DMS79 (cell line): ENCODE data around the gene CAPN9.
A peak's percentile ranks its signal among the peaks of the same experiment; 100 is the strongest.
"Not testable (repeated sequence)": the region's sequence is repeated elsewhere in the genome, so short reads cannot be mapped to it uniquely, and the experiment has no call there.

Experiments used
- DNase-seq: peaks from one replicate; lab custom pipeline; 2025; lab: John Stamatoyannopoulos, UW

CAPN9 gene

DNA sequence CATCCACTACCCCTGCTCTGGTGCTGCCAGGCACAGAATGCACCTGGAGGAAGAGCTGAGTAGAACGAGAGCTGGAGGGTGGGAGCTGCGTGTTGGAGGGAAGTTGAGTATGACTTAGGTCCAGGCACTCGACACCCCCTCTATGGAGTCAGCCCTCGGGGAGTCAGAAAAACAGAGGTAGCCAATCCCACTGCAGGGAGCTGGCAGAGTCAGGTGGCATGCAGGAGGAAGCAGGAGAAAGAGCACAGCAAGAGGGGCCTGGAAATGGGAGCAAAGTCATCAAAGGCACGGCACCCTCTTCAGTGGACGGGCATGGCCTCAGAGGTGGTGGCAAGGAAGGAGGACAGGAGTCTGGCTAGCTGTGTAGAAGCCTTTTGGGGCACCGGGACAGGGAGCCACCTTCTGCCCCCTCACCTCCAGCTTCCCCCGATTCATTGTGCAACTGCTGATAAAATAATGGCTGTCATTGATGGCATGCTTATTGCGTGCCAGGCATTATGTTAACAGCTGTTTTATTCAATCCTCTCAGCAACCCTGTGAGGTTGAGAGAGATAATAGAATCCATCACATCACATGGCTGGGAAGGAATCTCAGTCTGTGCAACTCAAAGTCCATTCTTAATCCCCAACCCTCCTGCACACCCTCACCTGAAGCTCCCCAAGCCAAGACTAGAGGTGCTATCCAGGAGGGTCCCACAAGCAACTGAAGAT, 79.1 kb downstream of the CAPN9 start:
- no peak for DNase-seq

DNA sequence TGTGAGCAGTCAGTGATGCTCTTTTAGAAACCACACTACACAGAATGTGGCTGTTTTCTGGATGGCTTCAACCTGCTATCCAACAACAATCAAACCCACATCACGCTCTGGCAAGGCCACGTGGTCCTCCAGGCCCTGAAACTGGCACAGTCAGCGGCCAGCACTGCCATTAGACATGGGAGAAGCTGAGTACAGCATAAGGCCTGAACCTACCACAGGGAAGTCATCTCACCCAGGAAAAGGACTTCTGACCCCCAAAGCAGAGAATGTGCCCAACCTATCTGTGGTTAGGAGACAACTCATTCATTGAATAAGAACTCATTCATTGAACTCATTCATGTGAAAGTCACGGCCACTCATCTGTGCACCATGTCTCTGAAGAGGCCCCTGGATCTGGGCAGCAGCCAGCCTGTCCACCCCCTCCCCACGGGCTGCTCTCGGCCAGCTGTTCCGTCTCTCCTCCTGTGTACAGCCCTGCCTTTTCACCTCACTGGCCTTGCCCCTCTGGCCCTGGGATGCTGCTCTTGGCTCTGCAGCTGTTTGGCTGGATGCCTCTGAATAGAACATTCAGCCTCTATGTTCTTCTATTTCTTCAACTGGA, 80.0 kb downstream of the CAPN9 start:
- DNase-seq, result peak; percentile 84

DNA sequence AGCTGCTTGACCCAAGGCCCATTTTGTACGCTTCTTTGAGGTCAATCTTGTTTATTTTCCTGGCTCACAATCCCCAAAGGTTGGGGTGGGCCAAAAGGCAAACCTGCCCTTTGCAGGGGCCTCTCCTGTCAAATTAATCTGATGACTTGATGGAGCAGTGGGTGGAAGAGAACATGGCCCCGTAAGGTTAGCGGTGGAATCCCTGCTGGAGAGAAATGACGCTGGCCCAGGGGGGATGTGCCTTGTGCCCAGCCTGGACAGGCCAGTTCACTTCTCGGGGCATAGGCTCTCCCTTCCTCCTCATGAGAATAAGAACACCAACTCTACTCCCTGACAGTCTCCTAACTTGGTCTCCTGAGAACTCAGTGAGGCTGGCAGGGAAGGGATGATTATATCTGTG, 80.6 kb downstream of the CAPN9 start:
- DNase-seq, result no peak

DNA sequence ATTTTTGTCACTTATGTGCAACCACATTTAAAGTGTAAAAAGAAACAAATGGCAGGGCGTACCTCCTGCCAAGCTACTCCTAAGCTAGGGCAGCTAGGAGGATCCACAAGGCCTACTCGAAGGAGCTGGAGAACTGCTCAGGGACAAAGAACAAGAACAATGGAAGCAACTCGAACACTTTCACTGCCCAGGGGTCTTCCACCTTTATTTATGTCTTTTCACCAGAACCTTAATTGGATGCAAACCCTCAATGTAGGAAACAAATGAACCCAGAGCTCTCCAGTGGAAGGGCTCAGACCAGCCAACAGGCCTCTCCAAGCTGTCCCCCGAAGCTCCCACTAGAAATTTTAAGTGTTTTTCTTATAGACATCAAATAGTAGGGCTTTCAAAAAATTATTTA, 81.2 kb downstream of the CAPN9 start:
- DNase-seq, result no peak

DNA sequence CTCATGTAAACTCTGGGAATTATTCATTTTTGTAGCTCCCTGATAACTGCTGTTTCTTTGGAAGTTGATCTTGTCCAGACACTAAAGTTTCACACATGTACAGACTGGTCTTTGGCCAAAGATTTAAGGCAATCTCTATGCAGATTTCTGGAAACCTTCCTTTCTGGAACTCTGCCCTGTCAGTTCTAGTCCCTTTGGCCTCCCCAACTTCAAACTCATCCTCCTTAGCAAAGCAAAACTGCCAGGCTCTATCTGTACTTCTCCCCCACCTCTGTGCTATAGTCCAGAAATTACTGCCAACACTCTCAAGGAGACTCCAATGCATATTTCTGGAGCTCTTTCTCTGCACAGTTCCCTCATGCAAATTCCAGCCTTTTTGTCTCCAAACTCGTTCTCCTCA, 84.6 kb downstream of the CAPN9 start:
- no peak for DNase-seq

DNA sequence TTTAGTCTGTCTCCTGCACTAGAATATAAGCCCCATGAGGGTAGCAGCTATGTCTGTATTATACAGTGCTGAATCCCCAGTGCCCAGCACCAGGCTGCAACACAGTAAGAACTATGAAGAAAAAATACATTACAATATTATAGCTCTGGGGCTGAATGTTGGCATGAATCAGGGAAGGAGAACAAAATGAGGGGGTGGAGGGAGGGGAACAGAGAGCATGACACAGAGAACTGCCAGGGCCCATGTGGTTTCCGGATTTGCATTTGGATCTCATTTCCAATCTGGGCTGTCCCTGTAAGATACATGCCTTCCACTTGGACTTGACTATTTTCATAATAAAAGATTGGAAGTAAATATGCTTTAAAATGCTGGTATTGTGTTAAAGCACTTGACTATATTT, 85.3 kb downstream of the CAPN9 start:
- DNase-seq, result no peak

DNA sequence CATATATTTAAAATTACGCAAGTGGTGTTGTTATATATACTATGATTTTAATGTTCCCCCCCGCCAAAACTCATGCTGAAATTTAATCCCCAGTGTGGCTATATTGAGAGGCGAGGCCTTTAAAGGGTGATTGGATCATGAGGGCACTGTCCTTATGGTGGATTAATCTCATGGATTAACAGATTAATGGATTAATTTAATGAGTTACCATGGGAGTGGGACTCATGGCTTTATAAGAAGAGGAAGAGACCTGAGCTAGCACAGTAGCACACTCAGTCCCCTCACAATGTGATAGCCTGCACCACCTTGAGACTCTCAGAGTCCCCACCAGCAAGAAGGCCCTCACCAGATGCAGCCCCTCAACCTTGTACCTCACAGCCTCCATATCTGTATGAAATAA, 86.3 kb downstream of the CAPN9 start:
- DNase-seq, result no peak

DNA sequence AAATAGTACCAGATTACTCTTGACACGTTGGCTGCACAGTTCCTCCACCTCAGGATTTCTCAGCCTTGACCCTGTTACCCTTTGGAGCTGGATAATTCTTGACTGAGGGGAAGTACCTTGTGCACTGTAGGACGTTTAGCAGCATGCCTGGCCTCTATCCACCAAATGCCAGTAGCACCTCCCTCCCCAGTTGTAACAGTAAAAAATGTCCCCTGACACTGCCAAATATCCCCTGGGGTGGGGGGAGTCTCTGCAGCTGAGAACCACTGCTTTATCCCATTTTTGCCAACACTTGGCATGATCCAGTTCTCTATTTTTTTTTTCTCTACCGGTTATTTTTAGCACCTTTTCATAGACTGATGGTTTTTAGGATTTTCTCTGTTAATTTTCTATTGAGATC, 87.1 kb downstream of the CAPN9 start:
- no peak for DNase-seq

DNA sequence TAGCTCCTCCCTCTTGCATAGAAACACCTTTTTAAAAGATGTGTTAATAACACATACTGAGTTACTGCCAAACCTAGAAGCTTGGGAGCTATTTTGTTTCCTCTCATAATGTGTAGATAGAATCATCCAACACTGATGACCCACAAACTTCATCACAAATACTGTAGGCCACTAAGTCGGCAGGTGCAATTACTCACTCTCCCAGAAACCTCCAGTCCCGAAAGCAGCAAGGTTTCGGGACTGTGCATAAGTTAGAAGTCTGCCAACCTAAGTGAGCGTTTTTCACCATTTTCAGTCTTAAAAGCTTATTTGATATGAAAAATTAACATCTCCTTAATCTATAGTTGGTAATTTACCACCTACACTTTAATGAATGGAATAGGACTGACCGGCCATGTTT, 89.2 kb downstream of the CAPN9 start:
- no peak for DNase-seq

DNA sequence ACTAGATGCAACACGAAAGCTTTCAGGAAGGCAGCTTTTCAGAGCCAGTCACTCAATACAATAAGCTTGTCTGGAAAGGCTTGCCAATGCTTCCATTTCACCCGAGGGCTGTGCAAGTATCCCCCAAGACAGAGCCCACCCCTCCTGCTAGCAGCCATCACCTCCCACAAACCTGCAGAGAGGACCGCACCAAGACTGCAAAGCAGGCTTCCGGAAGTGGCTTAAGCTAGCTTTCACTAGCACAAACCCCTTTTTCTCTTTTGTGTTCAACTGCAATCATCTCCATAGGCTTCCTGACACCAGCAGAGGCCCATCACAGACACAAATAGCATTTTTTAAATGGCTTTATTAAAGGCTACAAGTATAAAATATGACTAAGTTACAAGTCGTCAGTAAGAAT, 89.6 kb downstream of the CAPN9 start:
- DNase-seq, result no peak

DNA sequence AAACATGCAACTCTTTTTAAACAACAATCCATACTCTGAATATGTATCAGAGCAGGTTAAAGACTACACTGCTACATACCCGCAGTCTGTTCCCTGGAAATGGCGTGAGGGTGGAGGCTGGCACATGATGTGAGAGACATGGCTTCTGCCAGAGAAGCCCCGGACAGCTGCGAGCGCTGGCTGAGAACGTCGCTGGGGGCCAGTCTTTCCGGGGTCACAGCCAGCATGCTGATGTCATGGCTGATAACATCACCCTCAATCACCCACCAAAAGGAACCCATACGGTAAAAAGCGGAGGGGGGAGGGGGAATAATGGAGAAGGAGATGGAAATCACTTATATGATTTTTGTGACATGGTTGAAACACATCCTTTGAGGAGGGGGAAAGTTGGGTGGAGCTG, 92.0 kb downstream of the CAPN9 start:
- DNase-seq, result no peak

DNA sequence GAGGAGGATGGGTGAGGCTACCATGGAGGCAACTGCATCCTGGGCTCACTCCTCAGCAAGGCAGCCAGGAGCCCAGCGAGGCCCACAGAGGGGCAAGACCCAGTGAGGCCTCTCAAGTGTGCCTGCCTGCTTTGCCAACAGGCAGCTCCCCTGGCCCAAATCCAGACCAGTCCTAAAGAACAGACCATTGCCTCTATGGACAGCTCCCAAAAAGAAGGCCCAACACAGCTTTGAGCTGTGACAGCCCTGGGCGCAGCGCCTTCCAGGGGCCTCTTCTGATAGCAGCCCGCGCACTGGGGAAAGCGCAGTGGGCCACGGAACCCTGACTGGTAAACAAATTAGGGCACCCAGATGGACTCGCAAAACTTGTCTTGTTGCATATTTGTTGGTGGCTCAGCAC, 95.6 kb downstream of the CAPN9 start:
- DNase-seq, result no peak

DNA sequence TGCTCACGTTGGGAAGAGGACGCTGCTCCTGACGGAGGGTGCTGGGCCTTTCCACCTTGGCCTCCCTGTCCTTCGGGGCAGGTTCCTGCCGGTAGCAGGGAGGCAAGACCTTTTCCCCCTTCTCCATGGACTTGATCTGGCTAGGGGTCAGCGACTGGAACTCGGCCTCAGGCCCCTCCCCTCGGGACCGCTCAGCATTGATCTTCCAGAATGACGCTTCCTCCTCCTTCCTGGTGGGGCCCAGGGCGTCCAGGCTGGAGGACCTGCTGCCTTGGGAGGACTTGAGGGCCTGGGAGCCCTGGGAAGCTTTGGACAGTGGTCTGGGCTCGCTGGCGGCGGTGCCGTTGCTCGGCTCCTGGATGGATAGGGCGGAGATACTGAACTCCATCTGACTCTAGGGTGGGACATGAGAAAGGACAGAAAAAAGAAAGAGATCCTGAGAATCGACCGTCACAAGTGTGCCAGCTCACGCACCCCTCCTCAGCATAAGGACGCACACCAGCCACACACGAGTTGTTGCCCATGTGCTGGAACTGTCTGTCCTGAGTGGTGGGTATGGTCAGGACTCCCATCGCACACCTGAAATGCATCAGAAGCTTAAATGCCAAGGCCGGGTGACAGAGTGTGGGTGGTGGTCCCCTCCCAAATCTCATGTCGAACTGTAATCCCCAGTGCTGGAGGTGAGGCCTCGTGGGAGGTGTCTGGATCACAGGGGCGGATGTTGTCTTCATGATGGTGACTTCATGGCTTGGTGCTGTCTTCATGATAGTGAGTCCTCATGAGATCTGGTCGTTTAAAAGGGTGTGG, 96.5 kb downstream of the CAPN9 start:
- no peak for DNase-seq

DNA sequence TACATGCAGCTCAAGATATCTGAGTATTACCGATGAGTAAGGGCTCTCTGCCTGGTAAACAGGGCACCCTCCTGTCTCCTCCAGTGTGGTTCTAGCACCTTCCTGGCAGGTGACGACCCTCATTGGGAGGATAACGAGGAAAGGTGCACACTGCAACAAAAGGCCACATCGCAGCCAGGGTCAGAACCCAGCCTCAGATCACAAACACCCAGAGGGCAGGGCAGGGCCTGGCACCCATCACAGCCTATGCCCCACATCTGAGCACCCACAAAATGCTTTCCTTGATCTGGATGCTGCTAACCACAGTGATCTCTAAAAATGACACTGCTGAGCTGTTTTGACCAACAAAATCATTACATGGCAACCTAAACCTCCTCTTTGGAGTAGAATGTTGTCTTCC, 97.4 kb downstream of the CAPN9 start:
- DNase-seq, result no peak

DNA sequence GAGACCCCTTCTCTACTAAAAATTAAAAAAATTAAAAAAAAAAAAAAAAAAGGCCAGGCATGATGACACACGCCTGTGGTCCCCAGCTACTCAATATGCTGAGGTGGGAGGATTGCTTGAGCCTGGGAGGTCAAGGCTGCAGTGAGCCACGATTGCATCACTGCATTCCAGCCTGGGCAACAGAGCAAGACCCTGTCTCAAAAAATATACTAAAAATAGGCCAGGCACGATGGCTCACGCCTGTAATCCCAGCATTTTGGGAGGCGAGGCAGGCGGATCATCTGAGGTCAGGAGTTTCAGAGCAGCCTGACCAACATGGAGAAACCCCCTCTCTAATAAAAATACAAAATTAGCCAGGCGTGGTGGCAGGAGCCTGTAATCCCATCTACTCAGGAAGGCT, 98.0 kb downstream of the CAPN9 start:
- not testable (repeated sequence) for DNase-seq

DNA sequence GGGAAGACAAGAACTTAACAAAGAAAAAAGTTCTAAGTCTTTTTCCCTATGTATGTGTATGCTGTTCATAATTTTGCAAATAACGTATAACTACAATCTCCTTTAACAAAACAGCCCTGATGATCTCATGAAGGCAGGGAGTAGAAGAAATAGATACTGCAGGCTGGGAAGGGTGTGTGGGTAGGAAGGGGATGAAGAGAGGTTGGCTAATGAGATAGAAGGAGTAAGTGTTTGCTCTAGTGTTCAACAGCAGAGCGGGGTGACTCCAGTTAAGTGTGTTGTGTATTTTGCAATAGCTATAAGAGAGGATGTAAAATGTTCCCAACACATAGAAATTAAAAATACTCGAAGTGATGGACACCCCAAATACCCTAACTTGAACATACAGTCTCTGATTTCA, 101.0 kb downstream of the CAPN9 start:
- no peak for DNase-seq

DNA sequence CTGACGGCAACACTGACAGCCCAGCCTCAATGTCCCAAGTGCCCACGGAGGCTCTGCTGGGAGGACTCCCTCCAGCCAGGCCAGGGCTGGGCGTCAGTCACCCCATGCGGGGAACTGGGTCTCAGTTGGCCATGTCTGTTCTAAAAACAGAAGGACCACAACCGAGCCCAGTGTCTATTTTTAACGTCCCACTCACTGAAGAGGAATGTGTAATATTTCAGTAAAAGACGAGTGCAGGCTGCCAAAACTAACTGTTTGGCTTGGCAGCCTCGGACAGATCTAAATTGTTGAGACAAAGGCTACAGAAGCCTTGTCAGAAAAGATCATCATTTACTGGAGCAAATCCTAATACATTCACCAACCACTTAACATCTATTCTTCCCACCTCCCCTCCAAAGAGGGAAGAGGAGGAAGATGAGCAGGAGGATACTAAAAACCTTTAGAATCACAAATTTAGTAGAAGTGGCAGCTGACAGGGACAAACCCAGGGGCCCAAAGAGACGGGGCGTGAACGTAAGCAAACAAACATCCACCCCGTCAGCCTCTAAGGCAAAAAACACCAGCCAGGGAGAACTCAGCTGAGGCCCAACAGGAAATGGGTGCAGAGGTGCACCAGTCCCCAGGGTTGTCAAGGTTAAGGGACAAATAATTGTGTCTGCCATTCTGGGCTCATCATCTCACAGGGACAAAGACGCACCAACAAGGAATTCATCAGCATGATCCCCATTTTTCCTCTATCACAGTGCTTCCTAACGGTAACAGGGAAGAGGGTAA, 102.5 kb downstream of the CAPN9 start:
- DNase-seq, result no peak

DNA sequence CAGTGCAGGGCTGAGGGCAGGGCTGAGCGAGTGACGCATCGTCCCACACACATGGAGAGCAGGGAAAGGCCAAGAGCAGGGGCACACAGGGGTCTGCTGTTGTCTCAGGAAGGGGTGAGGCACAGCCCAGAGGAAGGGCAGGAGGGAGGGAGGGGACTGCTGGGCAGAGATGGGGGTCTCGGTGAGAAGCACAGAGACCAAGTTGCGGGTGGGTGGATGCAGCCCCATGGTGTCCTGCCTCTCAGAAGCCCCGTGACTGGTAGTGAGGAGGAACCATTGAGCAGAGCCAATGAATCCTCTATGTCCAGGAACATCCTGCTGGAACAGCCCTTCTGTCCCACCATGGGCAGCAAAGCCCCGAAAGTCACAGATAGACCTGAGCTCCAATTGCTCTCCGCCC, 103.4 kb downstream of the CAPN9 start:
- no peak for DNase-seq

DNA sequence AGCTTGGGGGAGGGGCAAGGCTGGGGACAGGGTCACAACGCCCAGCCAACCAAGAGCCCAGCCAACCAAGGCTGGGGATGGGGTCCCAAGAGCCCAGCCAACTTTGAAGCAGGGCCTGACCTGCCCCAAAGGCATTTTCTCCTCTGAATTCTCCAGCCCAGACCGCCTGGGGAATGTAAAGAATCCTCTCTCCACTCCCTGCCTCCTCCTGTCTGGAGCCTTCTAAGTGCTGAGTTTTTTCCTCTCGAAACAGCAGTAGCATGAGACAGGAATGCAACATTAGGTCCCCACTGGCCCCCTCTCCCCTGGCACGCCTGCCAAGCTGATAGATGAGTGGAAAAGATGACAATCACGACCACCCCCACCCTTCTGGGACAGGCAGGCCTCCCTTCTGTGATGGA, 104.1 kb downstream of the CAPN9 start:
- DNase-seq, result no peak
